Measurements from ENCODE around the gene PHRF1. TPM values are rescaled to one million over a fixed set of nuclear protein-coding genes. Genes with fewer than 3 reads are reported as not detected.

PHRF1 gene
- total RNA-seq, 4 donors from 2014 or later: 24.5 to 38.2 (median 28.7) TPM

DNA sequence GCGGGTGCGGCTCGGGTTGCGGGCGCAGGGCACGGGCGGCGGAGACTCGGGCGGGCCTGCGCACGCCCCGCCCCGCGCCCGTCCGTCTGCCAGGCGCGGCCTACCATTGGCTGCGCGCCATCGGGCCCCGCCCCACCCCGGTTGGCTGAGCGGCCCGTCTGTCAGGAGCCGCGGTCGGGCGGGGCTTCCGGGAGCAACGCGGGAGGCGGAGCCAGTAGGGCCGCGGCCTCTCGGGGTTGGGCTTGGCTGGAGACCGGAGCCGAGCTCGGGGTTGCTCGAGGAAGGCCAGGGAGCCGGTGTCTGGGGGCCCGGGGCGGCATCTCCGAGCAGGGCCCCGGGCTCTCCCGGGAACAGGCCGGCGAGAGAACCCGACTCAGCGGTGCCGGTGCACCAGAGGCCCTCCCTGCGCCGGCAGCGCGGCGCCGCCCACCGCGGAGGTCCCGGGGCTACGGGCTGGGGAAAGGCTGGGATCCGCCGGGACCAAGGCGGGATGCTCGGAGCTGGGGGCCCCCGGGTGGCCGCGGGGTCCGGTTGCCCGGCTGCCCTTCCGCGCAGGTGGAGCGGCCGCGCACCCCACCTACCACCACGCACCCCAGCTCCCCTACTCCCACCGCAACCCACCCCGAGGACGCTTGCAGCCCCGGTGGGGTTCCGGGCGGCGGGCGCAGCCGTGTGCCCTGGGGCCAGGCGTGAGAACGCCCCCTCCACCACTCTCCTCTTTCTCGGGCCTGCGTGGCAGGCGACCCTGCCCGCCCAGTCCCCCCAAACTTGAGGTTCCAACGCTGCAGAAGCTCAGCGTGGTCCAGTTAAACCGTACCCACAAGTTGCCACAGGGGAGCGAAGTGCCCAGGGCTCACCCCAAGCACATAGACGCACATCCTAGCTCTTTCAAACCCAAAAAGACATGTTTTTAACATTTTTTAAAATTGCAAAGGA, 40.5 kb upstream of the PHRF1 start, which contains the start of gene HRAS:
Gene HRAS (minus strand): TSS at position 58 of the 936 bp plus-strand sequence.
- TF ChIP-seq POLR2A (IDR thresholded peaks at IDR 0.05; ENCODE audit: low read depth) (no peak), POLR2AphosphoS5 (IDR thresholded peaks at IDR 0.05) (peak; percentile 81 to 83), EP300 (IDR thresholded peaks at IDR 0.05) (no peak)
- TF ChIP-seq, protein P1, sequence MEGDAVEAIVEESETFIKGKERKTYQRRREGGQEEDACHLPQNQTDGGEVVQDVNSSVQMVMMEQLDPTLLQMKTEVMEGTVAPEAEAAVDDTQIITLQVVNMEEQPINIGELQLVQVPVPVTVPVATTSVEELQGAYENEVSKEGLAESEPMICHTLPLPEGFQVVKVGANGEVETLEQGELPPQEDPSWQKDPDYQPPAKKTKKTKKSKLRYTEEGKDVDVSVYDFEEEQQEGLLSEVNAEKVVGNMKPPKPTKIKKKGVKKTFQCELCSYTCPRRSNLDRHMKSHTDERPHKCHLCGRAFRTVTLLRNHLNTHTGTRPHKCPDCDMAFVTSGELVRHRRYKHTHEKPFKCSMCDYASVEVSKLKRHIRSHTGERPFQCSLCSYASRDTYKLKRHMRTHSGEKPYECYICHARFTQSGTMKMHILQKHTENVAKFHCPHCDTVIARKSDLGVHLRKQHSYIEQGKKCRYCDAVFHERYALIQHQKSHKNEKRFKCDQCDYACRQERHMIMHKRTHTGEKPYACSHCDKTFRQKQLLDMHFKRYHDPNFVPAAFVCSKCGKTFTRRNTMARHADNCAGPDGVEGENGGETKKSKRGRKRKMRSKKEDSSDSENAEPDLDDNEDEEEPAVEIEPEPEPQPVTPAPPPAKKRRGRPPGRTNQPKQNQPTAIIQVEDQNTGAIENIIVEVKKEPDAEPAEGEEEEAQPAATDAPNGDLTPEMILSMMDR (IDR thresholded peaks at IDR 0.05): no peak
- WGBS: 17% methylated on average over 12 of the region's 97 CpGs
- peaks cover 0 to 36% (median 9%) of the 10 kb centered on the region in 4 donors for H3K27me3 ChIP-seq
- H3K36me3 ChIP-seq: peaks cover 21 to 31% (median 31%) of the 10 kb centered on the region in 4 donors
- peak within 1 kb of the TSS; percentile 74 to 93 (median 90) for H3K4me3 ChIP-seq
- DNase-seq (ENCODE audit: extremely low spot score): peak; percentile 98
- peak within 1 kb of the TSS; percentile 72 to 89 (median 84) for H3K27ac ChIP-seq (replicated peaks in 1 of 4)
- intact Hi-C loops (cut with DNase I): no loop called here
- no peaks in the 10 kb centered on the region for H3K9me3 ChIP-seq
- H3K4me1 ChIP-seq: peaks cover 30 to 47% (median 45%) of the 10 kb centered on the region in 4 donors

DNA sequence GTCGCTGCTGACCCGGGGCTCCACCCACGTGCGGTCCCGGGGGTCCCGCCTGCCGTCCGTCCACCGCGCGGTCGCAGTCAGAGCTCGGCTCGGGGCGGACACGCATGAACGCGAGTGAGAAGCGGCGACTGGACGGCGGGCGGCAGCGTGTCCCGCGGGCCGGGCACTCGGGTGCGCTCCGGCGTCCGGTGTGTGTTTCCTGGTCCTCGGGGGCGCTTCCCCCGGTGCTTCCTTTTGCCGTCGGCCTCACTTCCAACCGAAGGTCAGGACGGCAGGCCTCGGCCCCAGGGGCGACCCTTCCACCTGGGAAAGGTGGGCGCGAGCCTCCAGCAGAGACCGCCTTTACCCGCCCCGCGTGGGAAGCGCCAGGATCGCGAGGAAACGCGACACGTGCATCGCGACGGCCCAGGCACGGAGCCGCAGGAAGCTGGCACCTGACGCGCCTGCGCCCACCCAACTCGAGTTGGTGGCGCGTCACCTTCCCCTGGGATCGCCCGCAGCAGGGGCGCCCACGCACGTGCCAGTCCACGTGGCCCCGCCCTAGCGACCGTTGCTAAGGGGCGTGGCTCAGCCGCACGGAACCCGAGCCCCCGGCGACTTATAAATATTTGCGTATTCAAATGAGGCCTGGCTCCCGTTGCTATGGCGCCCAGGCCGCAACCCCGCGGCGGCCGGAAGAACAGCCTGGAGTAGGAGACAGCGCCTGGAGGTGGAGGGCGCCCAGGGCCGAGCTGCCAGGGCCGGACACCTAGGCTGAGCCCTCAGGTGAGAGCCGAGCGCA, 39.2 kb upstream of the PHRF1 start, which contains the start of gene LRRC56:
Gene LRRC56 (plus strand): TSS at position 687 of the 781 bp plus-strand sequence. CDS start 3,158 bp downstream, outside the sequence.
- peak within 1 kb of the TSS in 1 of 4 donors; percentile 55 for H3K27ac ChIP-seq (replicated peaks in 1 of 4)
- H3K9me3 ChIP-seq: no peaks in the 10 kb centered on the region
- DNase-seq (ENCODE audit: extremely low spot score): no peak
- peaks cover 30 to 47% (median 44%) of the 10 kb centered on the region in 4 donors for H3K4me1 ChIP-seq
- H3K27me3 ChIP-seq: peaks cover 0 to 36% (median 9%) of the 10 kb centered on the region in 4 donors
- TF ChIP-seq POLR2AphosphoS5 (IDR thresholded peaks at IDR 0.05): peak in 1 of 2 donors; percentile 50
- TF ChIP-seq, protein P1 (IDR thresholded peaks at IDR 0.05): no peak
- H3K4me3 ChIP-seq: peak within 1 kb of the TSS; percentile 74 to 93 (median 90)
- intact Hi-C loops (cut with DNase I): no loop called here
- H3K36me3 ChIP-seq: peaks cover 15 to 20% (median 18%) of the 10 kb centered on the region in 4 donors
- 6% methylated on average over 19 of the region's 93 CpGs for WGBS

DNA sequence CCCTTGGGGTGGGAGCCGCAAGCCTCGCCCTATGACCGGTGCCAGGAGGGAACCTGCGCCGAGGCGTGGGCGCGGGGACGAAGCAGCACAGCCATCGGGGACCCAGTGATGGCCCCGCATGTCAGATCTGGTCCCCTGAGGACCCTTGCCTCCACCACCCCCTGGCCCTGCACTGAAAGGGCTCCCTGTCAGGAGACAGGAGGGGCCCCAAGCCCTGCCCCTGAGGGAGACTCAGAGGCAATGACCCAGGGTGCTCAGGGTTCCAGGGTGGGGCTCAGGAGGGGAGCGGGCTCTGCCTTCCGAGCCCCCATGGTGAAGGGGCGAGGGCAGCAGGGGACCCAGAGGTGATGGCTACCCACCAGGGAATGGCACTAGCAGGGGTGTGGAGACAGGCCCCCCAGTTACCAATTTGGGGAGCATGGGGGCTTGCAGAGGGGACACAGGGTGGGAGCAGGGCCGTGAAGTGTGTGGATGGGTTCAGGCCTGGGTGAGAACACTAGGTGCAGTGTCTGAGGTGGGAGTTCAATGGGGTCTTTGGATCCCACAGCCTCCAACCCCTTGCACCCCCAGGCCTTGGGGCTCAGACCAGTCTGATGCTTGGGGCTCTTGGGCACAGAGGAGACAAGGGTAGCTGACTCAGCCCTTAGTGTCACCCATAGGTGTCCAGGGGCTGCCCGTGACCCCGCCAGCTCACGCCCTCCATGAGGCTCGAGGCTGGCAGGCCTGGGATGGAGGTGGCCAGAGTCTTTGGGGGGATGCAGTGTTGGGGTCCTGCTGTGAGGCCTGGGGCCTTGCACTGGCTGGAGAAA, 38.4 kb upstream of the PHRF1 start:
- H3K4me3 ChIP-seq: peak overlapping the region; percentile 74 to 93 (median 90)

More for the DNA sequence above, 38.4 kb upstream of the PHRF1 start:
- DNase-seq (ENCODE audit: extremely low spot score): no peak
- 98% methylated on average over 7 of the region's 19 CpGs for WGBS
- no peak for TF ChIP-seq POLR2A (IDR thresholded peaks at IDR 0.05; ENCODE audit: low read depth)
- TF ChIP-seq EP300 (IDR thresholded peaks at IDR 0.05): no peak
- TF ChIP-seq, protein P1 (IDR thresholded peaks at IDR 0.05): no peak
- no peak for TF ChIP-seq POLR2AphosphoS5 (IDR thresholded peaks at IDR 0.05)
- Histone ChIP-seq H3K36me3 (peaks cover 8 to 12% (median 11%) of the 10 kb centered on the region in 4 donors), H3K27me3 (peaks cover 0 to 36% (median 9%) of the 10 kb centered on the region in 4 donors), H3K4me1 (peaks cover 29 to 45% (median 41%) of the 10 kb centered on the region in 4 donors), H3K9me3 (no peaks in the 10 kb centered on the region), H3K27ac (replicated peaks in 1 of 4) (no peak overlapping the region)
- intact Hi-C loops (cut with DNase I): no loop called here

All from esophagus muscularis mucosa (tissue), 4 donors.